GM23338 (cell line): ENCODE data around the gene GSTP1. TPM values are rescaled to one million over a fixed set of nuclear protein-coding genes. Genes with fewer than 3 reads are reported as not detected.

Source experiments
- ATAC-seq: fragments of 200-7000 bp; cut with Tn5 transposase; 3 replicates; pipeline ENCODE4 v1.9.1; 2020
- DNase-seq: peaks from one replicate; pipeline ENCODE4 v3.0.0-alpha.2; 2015; ENCODE audit warnings: low spot score
- H2AFZ ChIP-seq: fragments of 200-600 bp; sonication (generic); 2 replicates; pipeline ENCODE4 v1.8.0; 2016; ENCODE audit warnings: antibody characterized with exemption, mild to moderate bottlenecking, moderate library complexity
- H3F3A ChIP-seq: fragments of 200-600 bp; sonication (generic); replicated peaks from 2 replicates; pipeline ENCODE4 v1.8.0; 2017; ENCODE audit warnings: antibody characterized with exemption, mixed run types, low read depth
- H3K27ac ChIP-seq: fragments of 200-600 bp; sonication (generic); 2 replicates; pipeline ENCODE4 v1.6.1; 2016; ENCODE audit warnings: low read depth
- H3K27me3 ChIP-seq: fragments of 200-600 bp; sonication (generic); 2 replicates; pipeline ENCODE4 v1.8.0; 2016; ENCODE audit warnings: mild to moderate bottlenecking, mixed run types, moderate library complexity; ENCODE audit not compliant: insufficient read depth
- H3K36me3 ChIP-seq: fragments of 200-600 bp; sonication (generic); 2 replicates; pipeline ENCODE4 v1.8.0; 2016; ENCODE audit warnings: mild to moderate bottlenecking; ENCODE audit not compliant: insufficient read depth
- H3K4me1 ChIP-seq: fragments of 200-600 bp; sonication (generic); 2 replicates; pipeline ENCODE4 v1.8.0; 2016; ENCODE audit warnings: mild to moderate bottlenecking, moderate library complexity; ENCODE audit not compliant: insufficient read depth
- H3K4me2 ChIP-seq: fragments of 200-600 bp; sonication (generic); 2 replicates; pipeline ENCODE4 v1.7.1; 2017; ENCODE audit warnings: mixed run types
- H3K4me3 ChIP-seq: fragments of 200-600 bp; sonication (generic); 2 replicates; pipeline ENCODE4 v1.6.1; 2016; ENCODE audit warnings: mixed run types
- H3K79me2 ChIP-seq: fragments of 200-600 bp; sonication (generic); replicated peaks from 2 replicates; pipeline ENCODE4 v1.8.0; 2017; ENCODE audit warnings: mild to moderate bottlenecking; ENCODE audit not compliant: insufficient read depth
- H3K9me2 ChIP-seq: fragments of 200-600 bp; sonication (generic); 2 replicates; pipeline ENCODE4 v1.8.0; 2017; ENCODE audit not compliant: insufficient read depth
- H4K20me1 ChIP-seq: fragments of 200-600 bp; sonication (generic); replicated peaks from 2 replicates; pipeline ENCODE4 v1.8.0; 2017; ENCODE audit warnings: mild to moderate bottlenecking; ENCODE audit not compliant: insufficient read depth
- H3K27ac Mint-ChIP-seq: 2 replicates; pipeline ENCODE4 v1.8.0; 2020; ENCODE audit warnings: inconsistent platforms, mild to moderate bottlenecking, moderate library complexity, mixed read lengths
- H3K27me3 Mint-ChIP-seq: 3 replicates; pipeline ENCODE4 v1.8.0; 2022; ENCODE audit warnings: low read depth, mild to moderate bottlenecking, moderate library complexity, mixed read lengths, inconsistent platforms; ENCODE audit not compliant: insufficient read depth, poor library complexity
- H3K36me3 Mint-ChIP-seq: 3 replicates; pipeline ENCODE4 v1.8.0; 2021; ENCODE audit warnings: low read depth, mild to moderate bottlenecking, inconsistent platforms, moderate library complexity, mixed read lengths
- H3K4me1 Mint-ChIP-seq: 3 replicates; pipeline ENCODE4 v1.8.0; 2020; ENCODE audit warnings: mild to moderate bottlenecking, inconsistent platforms, mixed read lengths
- H3K4me3 Mint-ChIP-seq: 3 replicates; pipeline ENCODE4 v1.8.0; 2021; ENCODE audit warnings: moderate library complexity, mild to moderate bottlenecking, inconsistent platforms, mixed read lengths
- H3K9me3 Mint-ChIP-seq: 3 replicates; pipeline ENCODE4 v1.8.0; 2020; ENCODE audit warnings: moderate library complexity, mild to moderate bottlenecking, inconsistent platforms, mixed read lengths
- CTCF ChIP-seq, 2 experiments: fragments of 200-600 bp in 1 of 2; sonication (generic) in 1 of 2; conservative IDR thresholded peaks; 2 replicates each; pipeline versions ENCODE4 v1.5.1 to v1.6.1; 2016 to 2017; ENCODE audit warnings: antibody characterized with exemption in 2 of 2, low read depth in 2 of 2, mild to moderate bottlenecking in 2 of 2, moderate library complexity in 1 of 2
- JUNB ChIP-seq: IDR thresholded peaks from one replicate; pipeline ENCODE4 v1.6.1; 2016; ENCODE audit warnings: antibody characterized with exemption; ENCODE audit not compliant: unreplicated experiment
- ZNF462 ChIP-seq: fragments of 250-450 bp; sonication (Bioruptor Pico); IDR thresholded peaks from 2 replicates; pipeline ENCODE4 v1.5.0; 2020; ENCODE audit warnings: mild to moderate bottlenecking, moderate library complexity
- polyA plus RNA-seq: library from polyadenylated mRNA; unstranded; fragments of >200 nt; fragmentation: Nextera tagmentation; extraction: Ambion mirVana; gene quantifications from 2 replicates; pipeline ENCODE4 v1.2.1, GENCODE V29; 2016
- total RNA-seq: library from RNA; depleted of rRNA; stranded (reverse); fragments of >200 nt; shearing (Covaris generic); gene quantifications from 2 replicates; pipeline ENCODE4 v1.2.3, GENCODE V29; 2014

Gene GSTP1
- total and polyA plus RNA-seq, 2 experiments from 2014 or later: 1,776 to 1,881 TPM

- TF ChIP-seq ZNF462 (CRISPR knock-in tag): no peak
- TF ChIP-seq CTCF (conservative IDR thresholded peaks at IDR 0.05; ENCODE audit: low read depth in 2 of 2): no peak
Measured at GRCh38 chr11:67612751-67613150, 29.1 kb downstream of the GSTP1 start (continued).

- no peaks in the 10 kb centered on the region for H4K20me1 ChIP-seq
- H3K9me2 ChIP-seq: no peaks in the 10 kb centered on the region
- TF ChIP-seq ZNF462 (CRISPR knock-in tag): no peak
- no peak for TF ChIP-seq JUNB
- TF ChIP-seq CTCF (conservative IDR thresholded peaks at IDR 0.05; ENCODE audit: low read depth in 2 of 2): no peak
- Mint-ChIP-seq H3K4me3 (no peak overlapping the region), H3K9me3 (no peaks in the 10 kb centered on the region; the same call in 1 of the 3 replicates), H3K36me3 (peaks cover 28% of the 10 kb centered on the region), H3K27ac (no peak overlapping the region), H3K27me3 (peaks cover 41% of the 10 kb centered on the region), H3K4me1 (peaks cover 35% of the 10 kb centered on the region)
- peaks cover 32% of the 10 kb centered on the region for H3K27me3 ChIP-seq
- H3F3A ChIP-seq: peaks cover 3% of the 10 kb centered on the region; the same call in 1 of the 2 replicates
- H2AFZ ChIP-seq: no peak overlapping the region
- ATAC-seq: no peak
- no peaks in the 10 kb centered on the region for H3K36me3 ChIP-seq
- peaks cover 32% of the 10 kb centered on the region for H3K4me1 ChIP-seq
- peak overlapping the region; percentile 65; the same call in 1 of the 2 replicates for H3K4me2 ChIP-seq
- DNase-seq: no peak
- no peaks in the 10 kb centered on the region for H3K79me2 ChIP-seq
- peak overlapping the region; percentile 41 for H3K4me3 ChIP-seq
- H3K27ac ChIP-seq: no peak overlapping the region
Measured at GRCh38 chr11:67613313-67613959, 29.8 kb downstream of the GSTP1 start.
